HL-60 (cell line): Measurements from ENCODE around the gene DPH6.

Experiments used
- DNase-seq, 2 experiments: peaks; one replicate each; pipeline ENCODE4 v3.0.0-alpha.2; 2010 to 2020; ENCODE audit warnings: low read depth in 1 of 2, low spot score in 1 of 2
- H3K27ac ChIP-seq: fragments of 250-450 bp; sonication (Bioruptor Pico); replicated peaks from 2 replicates; pipeline ENCODE4 v1.5.1; 2020; ENCODE audit warnings: mild to moderate bottlenecking, moderate library complexity
- H3K27me3 ChIP-seq: fragments of 250-450 bp; sonication (Bioruptor Pico); 2 replicates; pipeline ENCODE4 v1.5.1; 2021; ENCODE audit warnings: mild to moderate bottlenecking, moderate library complexity; ENCODE audit not compliant: insufficient read depth, poor library complexity, severe bottlenecking
- H3K4me3 ChIP-seq: replicated peaks from 2 replicates; pipeline ENCODE4 v1.5.1; 2011; ENCODE audit warnings: mild to moderate bottlenecking, control low read depth, low read length; ENCODE audit not compliant: insufficient read depth
- CTCF ChIP-seq: IDR thresholded peaks from one replicate; pipeline ENCODE4 v1.5.1; 2011; ENCODE audit warnings: low read length, control low read depth, inconsistent platforms; ENCODE audit not compliant: insufficient read depth
- GABPA ChIP-seq: IDR thresholded peaks from 2 replicates; pipeline ENCODE4 v1.6.1; 2012; ENCODE audit warnings: low read depth
- POLR2AphosphoS5 ChIP-seq: IDR thresholded peaks from 2 replicates; pipeline ENCODE4 v1.6.1; 2012; ENCODE audit warnings: low read depth
- SPI1 ChIP-seq: IDR thresholded peaks from 2 replicates; pipeline ENCODE4 v1.6.1; 2012; ENCODE audit warnings: low read depth, mild to moderate bottlenecking, borderline replicate concordance
- TF ChIP-seq, protein P1 (sequence below): IDR thresholded peaks from 2 replicates; pipeline ENCODE4 v1.6.1; 2012; ENCODE audit warnings: low read depth; ENCODE audit not compliant: insufficient replicate concordance

Gene DPH6

GRCh38 chr15:35522061-35522460, 23.9 kb downstream of the DPH6 start:
- H3K4me3 ChIP-seq: no peak overlapping the region
- no peaks in the 10 kb centered on the region for H3K27me3 ChIP-seq
- H3K27ac ChIP-seq: no peak overlapping the region
- TF ChIP-seq, protein P1, sequence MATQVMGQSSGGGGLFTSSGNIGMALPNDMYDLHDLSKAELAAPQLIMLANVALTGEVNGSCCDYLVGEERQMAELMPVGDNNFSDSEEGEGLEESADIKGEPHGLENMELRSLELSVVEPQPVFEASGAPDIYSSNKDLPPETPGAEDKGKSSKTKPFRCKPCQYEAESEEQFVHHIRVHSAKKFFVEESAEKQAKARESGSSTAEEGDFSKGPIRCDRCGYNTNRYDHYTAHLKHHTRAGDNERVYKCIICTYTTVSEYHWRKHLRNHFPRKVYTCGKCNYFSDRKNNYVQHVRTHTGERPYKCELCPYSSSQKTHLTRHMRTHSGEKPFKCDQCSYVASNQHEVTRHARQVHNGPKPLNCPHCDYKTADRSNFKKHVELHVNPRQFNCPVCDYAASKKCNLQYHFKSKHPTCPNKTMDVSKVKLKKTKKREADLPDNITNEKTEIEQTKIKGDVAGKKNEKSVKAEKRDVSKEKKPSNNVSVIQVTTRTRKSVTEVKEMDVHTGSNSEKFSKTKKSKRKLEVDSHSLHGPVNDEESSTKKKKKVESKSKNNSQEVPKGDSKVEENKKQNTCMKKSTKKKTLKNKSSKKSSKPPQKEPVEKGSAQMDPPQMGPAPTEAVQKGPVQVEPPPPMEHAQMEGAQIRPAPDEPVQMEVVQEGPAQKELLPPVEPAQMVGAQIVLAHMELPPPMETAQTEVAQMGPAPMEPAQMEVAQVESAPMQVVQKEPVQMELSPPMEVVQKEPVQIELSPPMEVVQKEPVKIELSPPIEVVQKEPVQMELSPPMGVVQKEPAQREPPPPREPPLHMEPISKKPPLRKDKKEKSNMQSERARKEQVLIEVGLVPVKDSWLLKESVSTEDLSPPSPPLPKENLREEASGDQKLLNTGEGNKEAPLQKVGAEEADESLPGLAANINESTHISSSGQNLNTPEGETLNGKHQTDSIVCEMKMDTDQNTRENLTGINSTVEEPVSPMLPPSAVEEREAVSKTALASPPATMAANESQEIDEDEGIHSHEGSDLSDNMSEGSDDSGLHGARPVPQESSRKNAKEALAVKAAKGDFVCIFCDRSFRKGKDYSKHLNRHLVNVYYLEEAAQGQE: no peak
- TF ChIP-seq GABPA (no peak), CTCF (no peak), POLR2AphosphoS5 (no peak), SPI1 (no peak)
- no peak for DNase-seq

- no peak overlapping the region for H3K27ac ChIP-seq
- no peaks in the 10 kb centered on the region for H3K27me3 ChIP-seq
- peak in 1 of 2 experiments; percentile 5 for DNase-seq
- no peak overlapping the region for H3K4me3 ChIP-seq
- TF ChIP-seq SPI1 (no peak), POLR2AphosphoS5 (no peak), CTCF (no peak), GABPA (no peak)
- TF ChIP-seq, protein P1: no peak
Measured at GRCh38 chr15:35519541-35520149, 26.3 kb downstream of the DPH6 start.

DNA sequence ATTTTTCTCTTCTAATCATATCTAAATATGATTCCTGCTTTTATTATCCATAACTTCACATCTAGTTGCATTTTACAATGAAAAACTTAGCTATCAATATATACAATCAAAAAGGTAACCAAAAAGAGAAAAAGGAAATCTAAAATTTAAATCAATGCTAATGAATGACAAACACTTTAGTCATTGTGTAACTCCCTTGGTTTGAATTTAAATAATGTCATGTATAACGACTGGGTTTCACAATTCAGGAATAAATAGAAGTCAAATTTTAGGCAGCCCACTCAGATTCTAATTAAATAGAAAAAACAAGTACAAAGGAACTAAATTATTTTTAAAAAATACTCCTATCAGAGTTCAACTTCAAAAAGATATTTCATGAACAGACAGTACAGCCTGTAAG, 26.9 kb downstream of the DPH6 start:
- TF ChIP-seq, protein P1: no peak
- TF ChIP-seq SPI1 (no peak), GABPA (no peak), POLR2AphosphoS5 (no peak), CTCF (no peak)
- H3K27me3 ChIP-seq: no peaks in the 10 kb centered on the region
- DNase-seq: no peak
- no peak overlapping the region for H3K4me3 ChIP-seq
- no peak overlapping the region for H3K27ac ChIP-seq
